Panc1 (cell line): ENCODE measurements around the gene ABHD15. TPM values are rescaled to one million over a fixed set of nuclear protein-coding genes. Genes with fewer than 3 reads are reported as not detected.

Experiments used
- ATAC-seq: fragments of 200-7000 bp; cut with Tn5 transposase; 2 replicates; pipeline ENCODE4 v1.9.1; 2020; ENCODE audit warnings: mild to moderate bottlenecking, moderate library complexity
- BruUV-seq: library from RNA; stranded (reverse); fragments of 400-500 nt; replicated peaks from 2 replicates; lab custom pipeline; 2021; lab: Mats Ljungman, UMichigan
- CTCF ChIA-PET: fragments of 300-600 bp; sonication (Branson Sonifier 250); formaldehyde crosslinking; loops from one replicate; lab custom pipeline; 2022; ENCODE audit warnings: antibody characterized with exemption; lab: Charles Lee
- POLR2A ChIA-PET: fragments of 300-600 bp; sonication (Branson Sonifier 250); formaldehyde crosslinking; loops from one replicate; lab custom pipeline; 2022; ENCODE audit warnings: antibody characterized with exemption; lab: Charles Lee
- DNase-seq: peaks from one replicate; pipeline ENCODE4 v3.0.0-alpha.2; 2010; ENCODE audit warnings: low read depth, low spot score
- H3K27ac ChIP-seq: 2 replicates; pipeline ENCODE4 v1.5.1; 2011; ENCODE audit warnings: mild to moderate bottlenecking, low read length, inconsistent platforms
- H3K27me3 ChIP-seq: fragments of 200-500 bp; sonication (Bioruptor generic); 2 replicates; pipeline ENCODE4 v1.6.0; 2014; ENCODE audit warnings: low read length, inconsistent platforms; ENCODE audit not compliant: control insufficient read depth, insufficient read depth
- H3K36me3 ChIP-seq: fragments of 200-500 bp; sonication (Bioruptor generic); 2 replicates; pipeline ENCODE4 v1.5.1; 2014; ENCODE audit warnings: inconsistent platforms, mild to moderate bottlenecking, low read length, moderate library complexity; ENCODE audit not compliant: control insufficient read depth, insufficient read depth
- H3K4me1 ChIP-seq: 2 replicates; pipeline ENCODE4 v1.5.1; 2011; ENCODE audit warnings: inconsistent platforms, mild to moderate bottlenecking, low read length, moderate library complexity; ENCODE audit not compliant: control insufficient read depth, insufficient read depth
- H3K4me3 ChIP-seq, 2 experiments: 2 replicates each; pipeline ENCODE4 v1.5.1; 2011 to 2012; ENCODE audit warnings: low read depth in 2 of 2, low read length in 2 of 2, mild to moderate bottlenecking in 2 of 2, inconsistent platforms in 1 of 2, moderate library complexity in 1 of 2
- H3K9me3 ChIP-seq: fragments of 200-500 bp; sonication (Bioruptor generic); 2 replicates; pipeline ENCODE4 v1.5.1; 2014; ENCODE audit warnings: low read depth, mild to moderate bottlenecking, inconsistent platforms, low read length, moderate library complexity; ENCODE audit not compliant: control insufficient read depth, insufficient read depth
- POLR2AphosphoS5 ChIP-seq: IDR thresholded peaks from 2 replicates; pipeline ENCODE4 v1.6.1; 2012; ENCODE audit warnings: mild to moderate bottlenecking, low read depth, low read length, moderate library complexity
- SIN3A ChIP-seq: IDR thresholded peaks from 2 replicates; pipeline ENCODE4 v1.6.1; 2012; ENCODE audit warnings: low read depth, mild to moderate bottlenecking, low read length, moderate library complexity, borderline replicate concordance; ENCODE audit not compliant: insufficient read depth
- TCF7L2 ChIP-seq: IDR thresholded peaks from 2 replicates; pipeline ENCODE4 v1.6.1; 2011; ENCODE audit warnings: mild to moderate bottlenecking, low read depth, low read length, inconsistent platforms
- in situ Hi-C: cut with HindIII; loops from 2 replicates; pipeline ENCODE4 v1.10.0; 2016; ENCODE audit warnings: low sequenced_read_pairs, low pct_unique_long_range_greater_than_20kb
- intact Hi-C: fragments of 100-400 bp; cut with micrococcal nuclease; formaldehyde crosslinking; loops from one replicate; pipeline ENCODE4 v1.10.0; 2022; ENCODE audit not compliant: unreplicated experiment
- total RNA-seq: library from RNA; stranded (reverse); gene quantifications from one replicate; pipeline ENCODE4 v1.2.1, GENCODE V29; 2021; ENCODE audit not compliant: unreplicated experiment
- TF ChIP-seq, protein P1 (sequence below): fragments of 450-650 bp; IDR thresholded peaks from 2 replicates; pipeline ENCODE4 v1.5.1; 2017; ENCODE audit warnings: mild to moderate bottlenecking
- TF ChIP-seq, protein P2 (sequence below), 2 experiments: IDR thresholded peaks; 2 replicates each; pipeline ENCODE4 v1.6.1; 2011 to 2012; ENCODE audit warnings: low read depth in 2 of 2, control low read depth in 1 of 2, low read length in 1 of 2, mild to moderate bottlenecking in 1 of 2, moderate library complexity in 1 of 2; ENCODE audit not compliant: insufficient read depth in 1 of 2

Gene ABHD15
- total RNA-seq, 1 experiment from 2014 or later, result 33.7 TPM

DNA sequence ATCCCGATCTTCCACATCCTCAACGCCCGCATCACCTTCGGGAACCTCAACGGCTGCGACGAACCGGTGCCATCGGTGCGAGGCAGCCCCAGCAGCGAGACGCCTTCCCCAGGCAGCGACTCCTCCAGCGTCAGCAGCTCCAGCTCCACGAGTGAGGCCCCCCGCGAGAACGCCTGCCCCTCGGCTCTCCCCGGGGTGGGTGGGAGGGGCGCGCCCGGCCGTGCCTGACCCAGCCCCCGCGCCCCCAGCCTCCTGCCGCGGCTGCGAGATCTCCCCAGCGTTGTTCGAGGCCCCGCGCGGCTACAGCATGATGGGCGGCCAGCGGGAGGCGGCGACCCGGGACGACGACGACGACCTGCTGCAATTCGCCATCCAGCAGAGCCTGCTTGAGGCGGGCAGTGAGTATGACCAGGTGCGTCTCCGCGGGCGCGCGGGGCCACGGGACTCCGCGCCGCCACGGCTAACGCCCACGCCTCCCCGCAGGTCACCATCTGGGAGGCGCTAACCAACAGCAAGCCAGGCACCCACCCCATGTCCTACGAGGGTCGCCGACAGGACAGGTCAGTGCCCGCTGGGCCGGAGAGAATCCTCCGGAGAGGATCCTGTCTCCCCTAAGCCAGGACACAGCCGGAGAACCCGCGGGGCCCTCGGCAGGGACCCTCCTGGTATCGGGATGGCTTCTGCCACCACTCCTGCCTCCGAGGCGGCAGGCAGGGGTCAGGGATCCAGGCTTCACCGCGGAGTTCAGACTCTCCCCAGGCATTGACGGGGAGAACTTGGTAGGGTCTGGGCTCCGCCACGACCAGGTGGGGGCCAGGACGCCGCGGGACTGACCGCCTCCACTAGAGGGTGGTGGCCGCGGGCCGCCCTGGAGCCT lies 45.8 kb upstream of the ABHD15 start:
- no peak overlapping the region for H3K4me3 ChIP-seq
- peaks cover 27% of the 10 kb centered on the region for H3K4me1 ChIP-seq
- H3K27me3 ChIP-seq, result no peaks in the 10 kb centered on the region
- POLR2A ChIA-PET, result interaction anchor here (0.6 kb wide), 1 partner anchor 1462 kb away, joined by 4 read pairs; no protein-coding TSS in a partner anchor
- ATAC-seq (no peak), DNase-seq (no peak)
- no peaks in the 10 kb centered on the region for H3K9me3 ChIP-seq
- no peak for TF ChIP-seq POLR2AphosphoS5
- TF ChIP-seq, protein P1, sequence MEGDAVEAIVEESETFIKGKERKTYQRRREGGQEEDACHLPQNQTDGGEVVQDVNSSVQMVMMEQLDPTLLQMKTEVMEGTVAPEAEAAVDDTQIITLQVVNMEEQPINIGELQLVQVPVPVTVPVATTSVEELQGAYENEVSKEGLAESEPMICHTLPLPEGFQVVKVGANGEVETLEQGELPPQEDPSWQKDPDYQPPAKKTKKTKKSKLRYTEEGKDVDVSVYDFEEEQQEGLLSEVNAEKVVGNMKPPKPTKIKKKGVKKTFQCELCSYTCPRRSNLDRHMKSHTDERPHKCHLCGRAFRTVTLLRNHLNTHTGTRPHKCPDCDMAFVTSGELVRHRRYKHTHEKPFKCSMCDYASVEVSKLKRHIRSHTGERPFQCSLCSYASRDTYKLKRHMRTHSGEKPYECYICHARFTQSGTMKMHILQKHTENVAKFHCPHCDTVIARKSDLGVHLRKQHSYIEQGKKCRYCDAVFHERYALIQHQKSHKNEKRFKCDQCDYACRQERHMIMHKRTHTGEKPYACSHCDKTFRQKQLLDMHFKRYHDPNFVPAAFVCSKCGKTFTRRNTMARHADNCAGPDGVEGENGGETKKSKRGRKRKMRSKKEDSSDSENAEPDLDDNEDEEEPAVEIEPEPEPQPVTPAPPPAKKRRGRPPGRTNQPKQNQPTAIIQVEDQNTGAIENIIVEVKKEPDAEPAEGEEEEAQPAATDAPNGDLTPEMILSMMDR, result no peak
- TF ChIP-seq SIN3A, result no peak
- TF ChIP-seq TCF7L2, result no peak
- TF ChIP-seq, protein P2, sequence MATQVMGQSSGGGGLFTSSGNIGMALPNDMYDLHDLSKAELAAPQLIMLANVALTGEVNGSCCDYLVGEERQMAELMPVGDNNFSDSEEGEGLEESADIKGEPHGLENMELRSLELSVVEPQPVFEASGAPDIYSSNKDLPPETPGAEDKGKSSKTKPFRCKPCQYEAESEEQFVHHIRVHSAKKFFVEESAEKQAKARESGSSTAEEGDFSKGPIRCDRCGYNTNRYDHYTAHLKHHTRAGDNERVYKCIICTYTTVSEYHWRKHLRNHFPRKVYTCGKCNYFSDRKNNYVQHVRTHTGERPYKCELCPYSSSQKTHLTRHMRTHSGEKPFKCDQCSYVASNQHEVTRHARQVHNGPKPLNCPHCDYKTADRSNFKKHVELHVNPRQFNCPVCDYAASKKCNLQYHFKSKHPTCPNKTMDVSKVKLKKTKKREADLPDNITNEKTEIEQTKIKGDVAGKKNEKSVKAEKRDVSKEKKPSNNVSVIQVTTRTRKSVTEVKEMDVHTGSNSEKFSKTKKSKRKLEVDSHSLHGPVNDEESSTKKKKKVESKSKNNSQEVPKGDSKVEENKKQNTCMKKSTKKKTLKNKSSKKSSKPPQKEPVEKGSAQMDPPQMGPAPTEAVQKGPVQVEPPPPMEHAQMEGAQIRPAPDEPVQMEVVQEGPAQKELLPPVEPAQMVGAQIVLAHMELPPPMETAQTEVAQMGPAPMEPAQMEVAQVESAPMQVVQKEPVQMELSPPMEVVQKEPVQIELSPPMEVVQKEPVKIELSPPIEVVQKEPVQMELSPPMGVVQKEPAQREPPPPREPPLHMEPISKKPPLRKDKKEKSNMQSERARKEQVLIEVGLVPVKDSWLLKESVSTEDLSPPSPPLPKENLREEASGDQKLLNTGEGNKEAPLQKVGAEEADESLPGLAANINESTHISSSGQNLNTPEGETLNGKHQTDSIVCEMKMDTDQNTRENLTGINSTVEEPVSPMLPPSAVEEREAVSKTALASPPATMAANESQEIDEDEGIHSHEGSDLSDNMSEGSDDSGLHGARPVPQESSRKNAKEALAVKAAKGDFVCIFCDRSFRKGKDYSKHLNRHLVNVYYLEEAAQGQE (IDR thresholded peaks at IDR 0.05; ENCODE audit: insufficient read depth in 1 of 2, low read depth in 2 of 2, low read length in 1 of 2), result no peak
- intact Hi-C loops, result no loop called here
- no peak overlapping the region for H3K27ac ChIP-seq
- no peaks in the 10 kb centered on the region for H3K36me3 ChIP-seq
- CTCF ChIA-PET, result interaction anchor here (0.6 kb wide), 1 partner anchor 129 kb away, joined by 6 read pairs; no protein-coding TSS in a partner anchor
- no TSS peak for BruUV-seq
- in situ Hi-C loops, result no loop called here

DNA sequence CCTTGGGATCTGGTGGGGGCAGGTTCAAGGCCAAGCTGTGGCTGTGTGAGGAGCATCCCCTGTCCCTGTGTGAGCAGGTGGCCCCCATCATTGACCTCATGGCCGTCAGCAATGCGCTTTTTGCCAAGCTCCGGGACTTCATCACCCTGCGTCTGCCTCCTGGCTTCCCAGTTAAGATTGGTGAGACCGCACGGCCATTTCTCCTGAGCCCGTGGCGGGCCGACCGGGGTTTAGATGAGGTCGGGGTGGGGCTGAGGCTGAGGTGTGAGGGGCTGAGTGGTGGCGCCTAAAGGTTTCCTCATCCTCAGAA lies 45.2 kb upstream of the ABHD15 start:
- ATAC-seq, result no peak
- BruUV-seq, result no TSS peak
- in situ Hi-C loops (no loop called here), intact Hi-C loops (no loop called here)
- no peaks in the 10 kb centered on the region for H3K9me3 ChIP-seq
- no peaks in the 10 kb centered on the region for H3K27me3 ChIP-seq
- CTCF ChIA-PET, result no interaction called here
- H3K36me3 ChIP-seq, result no peaks in the 10 kb centered on the region
- DNase-seq, result no peak
- H3K4me3 ChIP-seq, result no peak overlapping the region
- H3K27ac ChIP-seq, result no peak overlapping the region
- POLR2A ChIA-PET, result no interaction called here
- H3K4me1 ChIP-seq, result peaks cover 22% of the 10 kb centered on the region
- TF ChIP-seq, protein P1, result no peak
- no peak for TF ChIP-seq POLR2AphosphoS5
- TF ChIP-seq, protein P2 (IDR thresholded peaks at IDR 0.05; ENCODE audit: insufficient read depth in 1 of 2, low read depth in 2 of 2, low read length in 1 of 2), result no peak
- no peak for TF ChIP-seq TCF7L2
- TF ChIP-seq SIN3A, result no peak
